AG04450 (cell line): ENCODE measurements around the gene MORC1. TPM values are rescaled to one million over a fixed set of nuclear protein-coding genes. Genes with fewer than 3 reads are reported as not detected.

Source experiments
- CTCF ChIA-PET: fragments of 300-600, 350-600 bp; formaldehyde crosslinking; extraction: SDS; loops from one replicate; lab custom pipeline; 2022; ENCODE audit warnings: antibody characterized with exemption, inconsistent platforms; lab: Charles Lee
- POLR2A ChIA-PET: fragments of 350-600 bp; formaldehyde crosslinking; extraction: SDS; loops from one replicate; lab custom pipeline; 2021; ENCODE audit warnings: antibody characterized with exemption, inconsistent platforms; lab: Yijun Ruan, JAX
- DNase-seq: peaks from one replicate; pipeline ENCODE4 v3.0.0-alpha.2; 2011; ENCODE audit warnings: low read depth, low spot score
- H3K27ac ChIP-seq: one replicate; pipeline ENCODE4 v1.5.1; 2012; ENCODE audit warnings: low read depth, low read length, control low read depth
- H3K27me3 ChIP-seq: one replicate; pipeline ENCODE4 v1.6.0; 2012; ENCODE audit warnings: low read length; ENCODE audit not compliant: control insufficient read depth, insufficient read depth
- H3K4me3 ChIP-seq: 2 replicates; pipeline ENCODE4 v1.5.1; 2011; ENCODE audit warnings: mild to moderate bottlenecking, low read depth, low read length, control low read depth
- H3K9me3 ChIP-seq: 2 replicates; pipeline ENCODE4 v1.5.1; 2012; ENCODE audit warnings: low read length; ENCODE audit not compliant: control insufficient read depth, insufficient read depth
- polyA plus RNA-seq: library from polyadenylated mRNA; depleted of rRNA; stranded (reverse); fragments of >200 nt; gene quantifications from 2 replicates; pipeline ENCODE4 v1.2.3, GENCODE V29; 2011
- TF ChIP-seq, protein P1 (sequence below): IDR thresholded peaks from 2 replicates; pipeline ENCODE4 v1.5.1; 2011; ENCODE audit warnings: low read depth, low read length, control low read depth, inconsistent platforms

Gene MORC1
- polyA plus RNA-seq, 1 experiment = not detected

DNA sequence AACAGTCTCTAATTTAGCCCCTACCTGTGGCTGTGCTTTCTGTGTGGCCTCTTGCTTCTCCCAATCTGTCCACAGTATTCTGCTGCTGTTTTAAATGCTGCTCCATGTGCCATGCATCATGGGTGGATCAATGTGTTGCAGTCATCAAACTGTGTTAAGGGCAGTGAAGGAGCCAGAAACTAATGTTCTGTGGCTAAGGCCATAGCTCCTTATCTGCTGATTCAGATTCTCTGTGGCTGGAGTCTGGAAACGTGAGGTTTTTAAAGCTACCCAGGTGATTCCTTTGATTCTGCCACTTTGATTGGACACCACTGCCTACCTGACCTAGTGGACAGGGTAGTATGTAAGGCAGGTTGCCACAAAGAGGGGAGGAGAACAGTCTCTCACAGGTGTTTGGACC, 44.8 kb downstream of the MORC1 start:
- no peaks in the 10 kb centered on the region for H3K9me3 ChIP-seq

DNA sequence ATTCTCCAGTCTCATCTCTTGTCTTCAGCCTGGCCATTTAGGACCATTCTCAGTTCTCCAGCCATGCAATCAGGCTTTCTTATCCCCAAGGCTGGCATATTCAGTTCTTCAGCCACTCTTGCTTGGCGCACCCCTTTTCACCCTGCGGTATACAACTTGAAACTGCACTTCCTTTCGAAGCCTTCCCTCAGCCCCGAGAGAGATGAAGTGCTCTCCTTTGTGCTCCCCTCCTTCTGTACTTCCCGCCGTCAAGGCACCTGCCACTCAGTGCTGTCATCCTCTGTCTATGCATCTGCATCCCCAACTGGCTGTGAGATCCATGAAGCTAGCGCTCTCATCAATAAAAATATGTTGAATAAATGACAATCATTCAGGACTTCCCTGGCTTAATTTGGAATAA, 45.7 kb downstream of the MORC1 start:
- TF ChIP-seq, protein P1, sequence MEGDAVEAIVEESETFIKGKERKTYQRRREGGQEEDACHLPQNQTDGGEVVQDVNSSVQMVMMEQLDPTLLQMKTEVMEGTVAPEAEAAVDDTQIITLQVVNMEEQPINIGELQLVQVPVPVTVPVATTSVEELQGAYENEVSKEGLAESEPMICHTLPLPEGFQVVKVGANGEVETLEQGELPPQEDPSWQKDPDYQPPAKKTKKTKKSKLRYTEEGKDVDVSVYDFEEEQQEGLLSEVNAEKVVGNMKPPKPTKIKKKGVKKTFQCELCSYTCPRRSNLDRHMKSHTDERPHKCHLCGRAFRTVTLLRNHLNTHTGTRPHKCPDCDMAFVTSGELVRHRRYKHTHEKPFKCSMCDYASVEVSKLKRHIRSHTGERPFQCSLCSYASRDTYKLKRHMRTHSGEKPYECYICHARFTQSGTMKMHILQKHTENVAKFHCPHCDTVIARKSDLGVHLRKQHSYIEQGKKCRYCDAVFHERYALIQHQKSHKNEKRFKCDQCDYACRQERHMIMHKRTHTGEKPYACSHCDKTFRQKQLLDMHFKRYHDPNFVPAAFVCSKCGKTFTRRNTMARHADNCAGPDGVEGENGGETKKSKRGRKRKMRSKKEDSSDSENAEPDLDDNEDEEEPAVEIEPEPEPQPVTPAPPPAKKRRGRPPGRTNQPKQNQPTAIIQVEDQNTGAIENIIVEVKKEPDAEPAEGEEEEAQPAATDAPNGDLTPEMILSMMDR = no peak

More for the DNA sequence above, 44.8 kb downstream of the MORC1 start:
- Histone ChIP-seq H3K4me3 (no peak overlapping the region), H3K27me3 (no peaks in the 10 kb centered on the region), H3K27ac (no peak overlapping the region)
- ChIA-PET POLR2A (no interaction called here), CTCF (no interaction called here)
- TF ChIP-seq, protein P1 = no peak
- DNase-seq = no peak

DNA sequence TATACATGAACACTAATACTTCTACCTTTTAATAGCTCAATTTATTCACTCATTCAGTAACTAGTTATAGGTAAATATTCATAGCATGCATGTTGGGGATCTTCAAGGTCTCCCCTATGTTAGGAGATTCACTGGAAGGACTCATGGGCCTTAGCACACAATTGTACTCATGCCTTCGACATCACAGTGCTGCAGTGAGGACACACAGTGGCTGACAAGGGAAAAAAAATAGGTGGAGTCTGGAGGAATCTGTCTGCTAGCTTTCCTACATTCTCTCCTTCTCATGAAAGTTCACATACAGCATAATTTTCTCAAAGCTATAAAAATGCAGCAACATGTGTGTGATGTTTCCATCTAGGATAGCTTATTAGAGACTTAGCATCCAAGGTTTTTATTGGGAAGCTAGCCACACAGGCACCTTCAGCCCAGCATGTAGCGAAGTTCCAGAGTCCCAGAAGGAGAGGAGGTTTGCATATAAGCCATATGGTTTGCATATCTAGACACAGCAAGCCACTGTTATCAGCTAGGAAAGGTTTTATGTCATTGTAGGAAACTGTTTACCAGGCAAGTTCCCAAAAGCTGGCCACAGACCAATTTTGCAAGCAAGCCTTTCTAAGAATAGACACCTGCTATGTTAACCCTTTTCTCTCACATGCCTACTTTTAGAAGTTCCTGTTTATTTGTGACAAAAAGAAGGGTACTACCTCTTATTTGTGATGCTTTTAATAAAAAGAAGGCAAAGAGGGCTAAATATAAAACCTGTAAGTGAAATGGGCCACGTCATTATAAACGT, 46.4 kb downstream of the MORC1 start:
- no peak for DNase-seq
- TF ChIP-seq, protein P1 = no peak
- ChIA-PET POLR2A (no interaction called here), CTCF (interaction anchor here (0.8 to 1.2 kb wide), 3 partner anchors 9 to 48 kb away, joined by 3 to 5 read pairs (median 4); no protein-coding TSS in a partner anchor)
- Histone ChIP-seq H3K9me3 (no peaks in the 10 kb centered on the region), H3K27ac (no peak overlapping the region), H3K4me3 (no peak overlapping the region), H3K27me3 (no peaks in the 10 kb centered on the region)

More for the DNA sequence above, 45.7 kb downstream of the MORC1 start:
- Histone ChIP-seq H3K27me3 (no peaks in the 10 kb centered on the region), H3K27ac (no peak overlapping the region), H3K4me3 (no peak overlapping the region), H3K9me3 (no peaks in the 10 kb centered on the region)
- DNase-seq = no peak
- ChIA-PET CTCF (no interaction called here), POLR2A (no interaction called here)

DNA sequence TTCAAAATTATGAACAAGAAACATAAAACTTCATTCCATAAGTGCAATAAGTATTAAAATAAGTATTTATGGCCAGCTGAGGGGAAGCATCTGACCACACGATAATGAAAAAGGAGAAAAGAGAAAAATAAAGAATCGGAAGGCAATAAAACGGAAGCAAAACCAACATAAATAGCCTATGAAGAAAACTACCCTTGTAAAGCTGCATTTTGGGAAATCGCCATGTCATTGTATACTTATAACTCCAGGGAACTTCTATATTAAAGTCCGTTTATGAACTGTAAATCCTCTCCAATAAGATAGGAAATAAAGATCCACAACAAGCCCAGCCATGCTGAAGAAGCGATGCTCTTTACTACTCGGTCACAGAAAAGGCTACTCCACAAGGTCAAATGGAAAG, 47.7 kb downstream of the MORC1 start:
- DNase-seq = no peak
- ChIA-PET CTCF (interaction anchor here (1.2 kb wide), 1 partner anchor 46 kb away, joined by 4 read pairs; no protein-coding TSS in a partner anchor), POLR2A (no interaction called here)
- Histone ChIP-seq H3K4me3 (no peak overlapping the region), H3K27me3 (no peaks in the 10 kb centered on the region), H3K27ac (no peak overlapping the region), H3K9me3 (no peaks in the 10 kb centered on the region)
- TF ChIP-seq, protein P1 = no peak

DNA sequence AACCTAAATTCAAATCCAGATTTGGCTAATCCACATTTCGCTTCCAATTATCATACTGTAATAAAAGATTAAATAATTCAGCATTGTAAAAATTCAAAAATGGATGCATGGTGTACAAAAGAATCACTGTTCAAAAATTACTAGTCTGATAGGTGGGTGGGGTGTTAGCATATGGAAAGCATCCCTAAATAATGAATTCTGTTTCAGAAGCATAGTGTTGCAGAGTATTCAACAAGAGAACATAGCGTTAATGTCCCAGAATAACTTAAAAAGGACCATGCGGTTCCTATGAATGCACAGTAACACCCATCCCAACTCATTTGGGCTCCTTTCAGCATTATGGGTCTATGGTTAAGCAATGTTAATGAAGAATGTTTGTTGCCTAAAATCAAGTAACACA, 51.1 kb downstream of the MORC1 start:
- TF ChIP-seq, protein P1 = no peak
- DNase-seq = no peak
- no peaks in the 10 kb centered on the region for H3K9me3 ChIP-seq
- no peak overlapping the region for H3K4me3 ChIP-seq
- no peak overlapping the region for H3K27ac ChIP-seq
- H3K27me3 ChIP-seq = no peaks in the 10 kb centered on the region
- ChIA-PET CTCF (no interaction called here), POLR2A (no interaction called here)
